Measurements from ENCODE around the gene DENND1A.

Gene DENND1A

DNA sequence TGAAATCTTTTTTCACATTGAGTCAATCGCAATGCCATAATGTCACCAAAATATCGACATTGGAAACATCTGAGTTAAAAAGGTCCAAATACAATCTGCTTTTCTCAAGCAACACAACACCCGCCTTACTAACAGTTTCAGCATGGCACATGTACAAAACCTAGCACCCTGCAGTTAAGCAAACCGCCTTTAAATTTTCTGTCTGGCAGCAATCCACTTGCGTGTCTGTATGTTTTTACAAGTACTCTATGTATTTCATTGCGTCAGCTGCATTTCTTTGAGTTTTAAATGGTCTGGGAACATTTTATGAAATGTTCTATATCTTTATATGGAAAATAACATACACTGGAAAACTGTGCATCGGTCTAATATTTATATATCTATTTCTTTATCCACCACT, 134.6 kb downstream of the DENND1A start:
- Histone ChIP-seq H3K9me3 (ENCODE audit: insufficient read depth, low read depth, low read length) (no peaks in the 10 kb centered on the region), H2AFZ (ENCODE audit: low read length) (no peak overlapping the region), H3K4me1 (ENCODE audit: insufficient read depth, low read length, poor library complexity, severe bottlenecking) (peaks cover 9% of the 10 kb centered on the region), H3K4me3 (ENCODE audit: low read length, poor library complexity, severe bottlenecking) (no peak overlapping the region), H3K36me3 (ENCODE audit: insufficient read depth, low read length) (no peaks in the 10 kb centered on the region), H3K79me2 (ENCODE audit: insufficient read depth, low read length) (no peaks in the 10 kb centered on the region), H3K9me2 (replicated peaks; ENCODE audit: low read depth, low read length) (no peaks in the 10 kb centered on the region), H3F3A (ENCODE audit: low read depth) (no peaks in the 10 kb centered on the region), H3K9ac (ENCODE audit: low read depth, low read length, poor library complexity, severe bottlenecking) (no peak overlapping the region), H3K4me2 (ENCODE audit: low read depth, low read length, poor library complexity, severe bottlenecking) (no peak overlapping the region), H4K20me1 (ENCODE audit: insufficient read depth, low read length, poor library complexity, severe bottlenecking) (no peaks in the 10 kb centered on the region), H3K27me3 (ENCODE audit: insufficient read depth, low read length, poor library complexity, severe bottlenecking) (no peaks in the 10 kb centered on the region)
- no peak for TF ChIP-seq EZH2phosphoT487 (IDR thresholded peaks at IDR 0.05; ENCODE audit: borderline replicate concordance)
- TF ChIP-seq, protein P1, sequence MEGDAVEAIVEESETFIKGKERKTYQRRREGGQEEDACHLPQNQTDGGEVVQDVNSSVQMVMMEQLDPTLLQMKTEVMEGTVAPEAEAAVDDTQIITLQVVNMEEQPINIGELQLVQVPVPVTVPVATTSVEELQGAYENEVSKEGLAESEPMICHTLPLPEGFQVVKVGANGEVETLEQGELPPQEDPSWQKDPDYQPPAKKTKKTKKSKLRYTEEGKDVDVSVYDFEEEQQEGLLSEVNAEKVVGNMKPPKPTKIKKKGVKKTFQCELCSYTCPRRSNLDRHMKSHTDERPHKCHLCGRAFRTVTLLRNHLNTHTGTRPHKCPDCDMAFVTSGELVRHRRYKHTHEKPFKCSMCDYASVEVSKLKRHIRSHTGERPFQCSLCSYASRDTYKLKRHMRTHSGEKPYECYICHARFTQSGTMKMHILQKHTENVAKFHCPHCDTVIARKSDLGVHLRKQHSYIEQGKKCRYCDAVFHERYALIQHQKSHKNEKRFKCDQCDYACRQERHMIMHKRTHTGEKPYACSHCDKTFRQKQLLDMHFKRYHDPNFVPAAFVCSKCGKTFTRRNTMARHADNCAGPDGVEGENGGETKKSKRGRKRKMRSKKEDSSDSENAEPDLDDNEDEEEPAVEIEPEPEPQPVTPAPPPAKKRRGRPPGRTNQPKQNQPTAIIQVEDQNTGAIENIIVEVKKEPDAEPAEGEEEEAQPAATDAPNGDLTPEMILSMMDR (conservative IDR thresholded peaks at IDR 0.05; ENCODE audit: low read length): no peak

DNA sequence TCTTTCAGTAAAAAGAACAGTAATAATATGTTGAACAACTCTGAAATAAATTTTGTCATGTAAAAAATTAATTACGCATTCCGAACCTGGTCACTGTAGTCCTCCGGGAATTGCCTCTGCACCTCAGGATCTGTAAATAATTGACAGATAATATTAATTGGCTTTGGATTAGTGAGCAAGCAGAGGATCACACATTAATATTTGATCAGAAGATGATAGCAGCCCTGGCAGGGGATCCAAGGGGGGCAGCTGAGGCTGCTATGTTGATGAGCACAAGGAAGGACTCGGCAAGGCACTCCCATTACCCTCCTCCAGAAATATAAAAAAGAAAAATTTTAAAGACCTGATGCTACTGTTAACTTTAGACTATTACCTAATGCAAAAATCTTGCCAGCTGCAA, 137.4 kb downstream of the DENND1A start:
- no peak overlapping the region for H3K9ac ChIP-seq (ENCODE audit: low read depth, low read length, poor library complexity, severe bottlenecking)
- no peaks in the 10 kb centered on the region for H3K9me3 ChIP-seq (ENCODE audit: insufficient read depth, low read depth, low read length)
- no peak overlapping the region for H2AFZ ChIP-seq (ENCODE audit: low read length)
- no peak overlapping the region for H3K4me3 ChIP-seq (ENCODE audit: low read length, poor library complexity, severe bottlenecking)
- peaks cover 9% of the 10 kb centered on the region for H3K4me1 ChIP-seq (ENCODE audit: insufficient read depth, low read length, poor library complexity, severe bottlenecking)
- H3K79me2 ChIP-seq (ENCODE audit: insufficient read depth, low read length): no peaks in the 10 kb centered on the region
- no peaks in the 10 kb centered on the region for H3F3A ChIP-seq (ENCODE audit: low read depth)
- H4K20me1 ChIP-seq (ENCODE audit: insufficient read depth, low read length, poor library complexity, severe bottlenecking): no peaks in the 10 kb centered on the region
- H3K36me3 ChIP-seq (ENCODE audit: insufficient read depth, low read length): no peaks in the 10 kb centered on the region
- no peaks in the 10 kb centered on the region for H3K27me3 ChIP-seq (ENCODE audit: insufficient read depth, low read length, poor library complexity, severe bottlenecking)
- no peak for TF ChIP-seq EZH2phosphoT487 (IDR thresholded peaks at IDR 0.05; ENCODE audit: borderline replicate concordance)
- TF ChIP-seq, protein P1 (conservative IDR thresholded peaks at IDR 0.05; ENCODE audit: low read length): no peak
- no peaks in the 10 kb centered on the region for H3K9me2 ChIP-seq (replicated peaks; ENCODE audit: low read depth, low read length)
- H3K4me2 ChIP-seq (ENCODE audit: low read depth, low read length, poor library complexity, severe bottlenecking): no peak overlapping the region

DNA sequence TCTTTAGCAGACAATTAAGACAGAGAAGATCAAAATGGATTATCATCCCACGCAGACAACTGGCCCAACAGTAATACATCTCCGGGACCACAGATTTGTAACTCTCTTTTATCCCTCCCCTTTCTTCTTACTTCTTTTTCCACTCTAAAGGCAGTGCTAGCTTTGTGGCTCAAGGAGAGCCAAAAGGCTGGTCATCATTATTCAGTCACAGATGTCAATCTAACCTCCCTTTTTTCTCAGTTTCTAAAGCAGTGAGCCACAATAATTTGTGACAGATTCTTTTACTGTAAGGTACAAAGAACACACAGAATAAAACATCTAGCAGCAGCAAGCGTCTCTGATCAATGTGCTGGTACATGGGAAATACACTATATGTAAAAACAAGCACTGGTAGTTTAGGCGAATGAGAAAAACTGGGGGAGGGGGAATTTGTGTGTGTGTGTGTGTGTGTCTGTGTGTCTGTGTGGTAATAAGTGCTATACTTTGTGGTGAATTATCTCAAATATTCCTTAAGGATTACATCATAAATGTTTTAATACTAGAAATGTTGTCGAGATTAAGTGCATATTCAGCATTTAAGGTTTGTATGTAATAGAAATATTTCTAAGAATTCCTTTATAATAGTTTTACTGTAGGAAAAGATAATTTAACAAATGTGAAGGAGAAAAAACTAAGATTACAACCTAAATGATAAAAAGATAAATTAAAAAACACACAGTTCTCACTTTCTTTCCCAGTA, 140.2 kb downstream of the DENND1A start:
- Histone ChIP-seq H3K9me2 (replicated peaks; ENCODE audit: low read depth, low read length) (no peaks in the 10 kb centered on the region), H3K36me3 (ENCODE audit: insufficient read depth, low read length) (no peaks in the 10 kb centered on the region), H3K4me3 (ENCODE audit: low read length, poor library complexity, severe bottlenecking) (no peak overlapping the region), H3K9me3 (ENCODE audit: insufficient read depth, low read depth, low read length) (no peaks in the 10 kb centered on the region), H3K4me2 (ENCODE audit: low read depth, low read length, poor library complexity, severe bottlenecking) (no peak overlapping the region), H3K9ac (ENCODE audit: low read depth, low read length, poor library complexity, severe bottlenecking) (no peak overlapping the region), H3F3A (ENCODE audit: low read depth) (no peaks in the 10 kb centered on the region), H3K27me3 (ENCODE audit: insufficient read depth, low read length, poor library complexity, severe bottlenecking) (no peaks in the 10 kb centered on the region), H3K79me2 (ENCODE audit: insufficient read depth, low read length) (no peaks in the 10 kb centered on the region), H3K4me1 (ENCODE audit: insufficient read depth, low read length, poor library complexity, severe bottlenecking) (no peaks in the 10 kb centered on the region), H4K20me1 (ENCODE audit: insufficient read depth, low read length, poor library complexity, severe bottlenecking) (no peaks in the 10 kb centered on the region), H2AFZ (ENCODE audit: low read length) (no peak overlapping the region)
- TF ChIP-seq EZH2phosphoT487 (IDR thresholded peaks at IDR 0.05; ENCODE audit: borderline replicate concordance): no peak
- TF ChIP-seq, protein P1 (conservative IDR thresholded peaks at IDR 0.05; ENCODE audit: low read length): no peak
